HG03457 (cell line): ENCODE measurements around the gene CFD.
"Not testable (repeated sequence)": the region's sequence is repeated elsewhere in the genome, so short reads cannot be mapped to it uniquely, and the experiment has no call there.

ENCODE experiments used
- ATAC-seq: cut with Tn5 transposase; IDR thresholded peaks from one replicate; pipeline ENCODE4 v1.9.1; 2021; ENCODE audit warnings: moderate number of reproducible peaks; ENCODE audit not compliant: unreplicated experiment

The CFD gene

GRCh38 chr19:852136-853013 lies 7.1 kb upstream of the CFD start, which contains the start of gene ELANE:
TSS of gene ELANE (plus strand) at chr19:852303. CDS start at chr19:852329, 26 bp downstream.
- ATAC-seq, result no peak

GRCh38 chr19:853014-853585 lies 6.4 kb upstream of the CFD start:
- no peak for ATAC-seq

- not testable (repeated sequence) for ATAC-seq
Measured at GRCh38 chr19:853614-854220, 5.7 kb upstream of the CFD start.

GRCh38 chr19:854549-854948 lies 4.9 kb upstream of the CFD start:
- no peak for ATAC-seq

GRCh38 chr19:855142-855541 lies 4.3 kb upstream of the CFD start:
- ATAC-seq, result no peak

GRCh38 chr19:855566-856120 lies 3.8 kb upstream of the CFD start:
- no peak for ATAC-seq

GRCh38 chr19:858284-858683 lies 1.2 kb upstream of the CFD start:
- ATAC-seq, result no peak

GRCh38 chr19:861141-861755 lies 1.8 kb downstream of the CFD start:
- no peak for ATAC-seq

GRCh38 chr19:861756-862580 lies 2.5 kb downstream of the CFD start:
- no peak for ATAC-seq

- no peak for ATAC-seq
Measured at GRCh38 chr19:862581-863314, 3.3 kb downstream of the CFD start.

GRCh38 chr19:863315-863620 lies 3.8 kb downstream of the CFD start:
- ATAC-seq, result no peak

GRCh38 chr19:866769-867300 lies 7.4 kb downstream of the CFD start:
- ATAC-seq, result no peak

GRCh38 chr19:867301-867793 lies 7.9 kb downstream of the CFD start:
- ATAC-seq, result no peak

- ATAC-seq, result no peak
Measured at GRCh38 chr19:867855-868457, 8.5 kb downstream of the CFD start.

- no peak for ATAC-seq
Measured at GRCh38 chr19:868458-869244, 9.2 kb downstream of the CFD start.

- no peak for ATAC-seq
Measured at GRCh38 chr19:869245-870177, 10.0 kb downstream of the CFD start.

GRCh38 chr19:870314-870713 lies 10.8 kb downstream of the CFD start:
- ATAC-seq, result no peak
